IPS-15b (cell line): Measurements from ENCODE around the gene GREM2.

Source experiments
- H3K27me3 ChIP-seq: one replicate; pipeline ENCODE4 v1.6.1; 2013; ENCODE audit warnings: low read length; ENCODE audit not compliant: control insufficient read depth, insufficient read depth
- H3K36me3 ChIP-seq: one replicate; pipeline ENCODE4 v1.6.1; 2013; ENCODE audit warnings: low read length; ENCODE audit not compliant: control insufficient read depth, insufficient read depth
- H3K4me1 ChIP-seq: one replicate; pipeline ENCODE4 v1.6.1; 2013; ENCODE audit warnings: mild to moderate bottlenecking, low read length; ENCODE audit not compliant: control insufficient read depth, insufficient read depth
- H3K4me3 ChIP-seq: one replicate; pipeline ENCODE4 v1.5.1; 2013; ENCODE audit warnings: low read depth, low read length
- H3K9ac ChIP-seq: one replicate; pipeline ENCODE4 v1.6.1; 2013; ENCODE audit warnings: low read depth, mild to moderate bottlenecking, low read length
- H3K9me3 ChIP-seq: one replicate; pipeline ENCODE4 v1.6.1; 2013; ENCODE audit warnings: mild to moderate bottlenecking, low read length; ENCODE audit not compliant: control insufficient read depth, insufficient read depth

The GREM2 gene

DNA sequence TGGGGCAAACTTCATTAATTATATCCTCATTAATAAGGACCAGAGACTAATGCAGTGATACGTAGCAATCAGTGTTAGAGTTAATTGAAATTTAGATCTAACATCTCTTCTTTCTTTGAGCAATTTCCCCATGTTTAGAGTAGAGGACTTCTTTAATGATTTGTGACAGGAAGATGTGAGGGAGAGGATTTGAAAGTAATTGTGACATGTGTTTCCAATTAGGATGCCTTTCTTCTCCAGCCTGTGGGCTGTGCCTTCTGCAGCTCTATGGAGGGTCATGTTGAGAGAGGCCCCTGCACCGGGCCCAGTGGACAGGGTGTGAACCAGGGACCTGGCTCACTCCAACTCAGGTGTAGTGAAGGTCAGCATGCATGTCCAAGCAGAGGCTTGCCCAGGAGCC lies 103.0 kb downstream of the GREM2 start:
- Histone ChIP-seq H3K9ac (no peak overlapping the region), H3K27me3 (no peaks in the 10 kb centered on the region), H3K36me3 (no peaks in the 10 kb centered on the region), H3K9me3 (no peaks in the 10 kb centered on the region), H3K4me1 (no peaks in the 10 kb centered on the region), H3K4me3 (no peak overlapping the region)

- Histone ChIP-seq H3K27me3 (no peaks in the 10 kb centered on the region), H3K9ac (no peak overlapping the region), H3K9me3 (no peaks in the 10 kb centered on the region), H3K4me1 (no peaks in the 10 kb centered on the region), H3K36me3 (no peaks in the 10 kb centered on the region), H3K4me3 (no peak overlapping the region)
These were observed 103.8 kb downstream of the GREM2 start for GRCh38 chr1:240508201-240508600.

DNA sequence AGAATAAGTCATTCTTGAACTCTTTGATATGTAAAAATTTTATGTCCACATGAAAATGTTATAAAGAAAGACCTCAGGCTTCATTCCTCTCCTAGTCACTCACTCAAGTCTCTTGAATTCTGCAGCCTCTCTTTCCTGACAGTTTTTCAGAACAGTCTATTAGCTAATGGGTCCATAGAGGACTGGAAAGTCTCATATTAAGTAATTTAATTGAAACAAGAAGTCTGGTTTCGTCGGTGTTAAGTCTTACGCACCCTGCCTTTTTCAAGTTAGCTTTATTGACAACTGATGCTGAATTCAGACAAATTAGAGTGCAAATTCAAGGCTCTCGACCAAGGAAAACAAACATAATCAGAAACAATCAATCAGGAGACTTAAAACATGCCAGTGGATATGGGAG lies 105.8 kb downstream of the GREM2 start:
- H3K9me3 ChIP-seq = no peaks in the 10 kb centered on the region
- H3K9ac ChIP-seq = no peak overlapping the region
- no peaks in the 10 kb centered on the region for H3K27me3 ChIP-seq
- H3K4me1 ChIP-seq = no peaks in the 10 kb centered on the region
- no peaks in the 10 kb centered on the region for H3K36me3 ChIP-seq
- H3K4me3 ChIP-seq = no peak overlapping the region

GRCh38 chr1:240503558-240503957 lies 108.4 kb downstream of the GREM2 start:
- Histone ChIP-seq H3K9me3 (no peaks in the 10 kb centered on the region), H3K4me3 (no peak overlapping the region), H3K27me3 (no peaks in the 10 kb centered on the region), H3K9ac (no peak overlapping the region), H3K4me1 (no peaks in the 10 kb centered on the region), H3K36me3 (no peaks in the 10 kb centered on the region)

- H3K9ac ChIP-seq = no peak overlapping the region
- no peak overlapping the region for H3K4me3 ChIP-seq
These were observed 108.9 kb downstream of the GREM2 start for GRCh38 chr1:240503036-240503435.

DNA sequence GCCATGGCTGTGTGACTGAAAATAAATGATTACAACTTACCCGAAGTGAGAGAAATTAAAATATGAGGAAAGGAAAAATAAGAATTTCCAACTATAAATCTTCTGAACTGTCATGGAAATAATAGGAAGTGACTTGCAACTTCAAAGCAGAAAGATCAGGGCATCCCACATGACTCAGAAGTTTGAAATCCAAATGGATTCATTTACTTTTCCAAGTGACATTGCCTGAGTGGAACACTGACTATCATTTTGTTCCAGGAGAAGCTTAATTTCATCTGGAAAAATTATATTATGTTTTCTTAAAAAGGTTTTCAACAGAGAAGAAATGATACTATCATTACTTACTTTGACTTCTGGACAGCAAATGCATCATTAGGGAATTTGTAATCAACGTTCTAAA lies 110.8 kb downstream of the GREM2 start:
- Histone ChIP-seq H3K9me3 (no peaks in the 10 kb centered on the region), H3K4me3 (no peak overlapping the region), H3K4me1 (no peaks in the 10 kb centered on the region), H3K36me3 (no peaks in the 10 kb centered on the region), H3K9ac (no peak overlapping the region), H3K27me3 (no peaks in the 10 kb centered on the region)

More at GRCh38 chr1:240503036-240503435, 108.9 kb downstream of the GREM2 start:
- Histone ChIP-seq H3K9me3 (no peaks in the 10 kb centered on the region), H3K27me3 (no peaks in the 10 kb centered on the region), H3K4me1 (no peaks in the 10 kb centered on the region), H3K36me3 (no peaks in the 10 kb centered on the region)

DNA sequence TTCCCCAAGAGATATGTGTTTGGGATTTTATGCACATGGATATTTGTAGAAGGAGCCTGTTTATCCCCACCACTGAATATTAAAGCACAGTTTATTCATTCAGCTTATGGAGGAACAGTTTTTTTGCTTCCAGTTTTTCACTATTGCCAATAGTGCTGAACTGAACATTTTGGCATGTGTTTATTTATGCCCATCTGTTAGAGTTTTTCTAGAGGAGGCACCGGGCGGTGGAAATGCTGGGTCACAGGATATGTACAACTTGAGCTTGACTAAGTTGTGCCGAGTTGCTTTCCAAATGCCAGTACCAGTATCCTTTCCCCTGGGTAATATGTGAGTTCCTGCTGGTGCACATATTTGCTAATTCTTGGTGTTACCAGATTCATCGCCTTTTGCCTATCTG lies 111.3 kb downstream of the GREM2 start:
- Histone ChIP-seq H3K9ac (no peak overlapping the region), H3K4me1 (no peaks in the 10 kb centered on the region), H3K27me3 (no peaks in the 10 kb centered on the region), H3K36me3 (no peaks in the 10 kb centered on the region), H3K4me3 (no peak overlapping the region), H3K9me3 (no peaks in the 10 kb centered on the region)

DNA sequence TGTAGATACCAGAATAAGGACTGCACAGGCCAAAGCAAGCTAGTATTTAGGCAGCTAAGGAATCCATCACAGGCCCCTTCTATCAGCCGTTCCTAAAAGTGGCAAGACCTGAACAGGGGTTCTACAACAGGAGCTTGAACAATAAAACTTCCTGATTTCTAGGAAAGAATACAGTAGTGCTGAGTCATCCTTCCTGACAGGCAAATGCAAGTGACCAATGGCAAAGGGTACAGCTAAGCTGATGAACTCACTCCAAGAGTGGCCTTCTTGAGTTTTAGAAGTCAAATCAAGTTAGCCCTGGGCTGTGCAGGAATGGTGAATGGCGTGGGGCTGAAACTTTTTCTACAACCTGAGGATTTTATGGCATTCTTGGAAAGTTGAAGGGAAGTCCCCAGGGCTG lies 112.9 kb downstream of the GREM2 start:
- H3K36me3 ChIP-seq = no peaks in the 10 kb centered on the region
- no peaks in the 10 kb centered on the region for H3K9me3 ChIP-seq
- no peaks in the 10 kb centered on the region for H3K4me1 ChIP-seq
- H3K27me3 ChIP-seq = peaks cover 2% of the 10 kb centered on the region
- H3K4me3 ChIP-seq = no peak overlapping the region
- no peak overlapping the region for H3K9ac ChIP-seq

DNA sequence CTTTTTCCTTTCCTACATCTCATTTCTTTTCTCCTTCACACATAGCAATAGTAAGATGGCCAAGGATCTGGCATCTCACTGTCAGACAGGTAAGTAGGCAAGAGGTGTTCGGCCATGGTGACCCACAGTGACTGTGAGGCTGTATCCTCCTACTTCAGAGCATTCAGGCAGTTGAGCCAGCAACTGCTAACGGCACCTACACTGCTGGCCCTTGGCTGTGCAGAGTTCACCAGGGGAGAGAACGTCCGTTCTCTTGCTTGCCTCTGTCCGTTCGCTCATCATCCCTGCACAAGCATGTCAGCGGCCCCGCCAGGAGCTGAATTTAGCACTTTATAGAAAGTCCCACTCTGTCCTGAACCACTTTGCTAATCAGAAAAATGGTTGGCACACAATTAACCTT lies 113.6 kb downstream of the GREM2 start:
- H3K36me3 ChIP-seq = no peaks in the 10 kb centered on the region
- H3K4me3 ChIP-seq = no peak overlapping the region

DNA sequence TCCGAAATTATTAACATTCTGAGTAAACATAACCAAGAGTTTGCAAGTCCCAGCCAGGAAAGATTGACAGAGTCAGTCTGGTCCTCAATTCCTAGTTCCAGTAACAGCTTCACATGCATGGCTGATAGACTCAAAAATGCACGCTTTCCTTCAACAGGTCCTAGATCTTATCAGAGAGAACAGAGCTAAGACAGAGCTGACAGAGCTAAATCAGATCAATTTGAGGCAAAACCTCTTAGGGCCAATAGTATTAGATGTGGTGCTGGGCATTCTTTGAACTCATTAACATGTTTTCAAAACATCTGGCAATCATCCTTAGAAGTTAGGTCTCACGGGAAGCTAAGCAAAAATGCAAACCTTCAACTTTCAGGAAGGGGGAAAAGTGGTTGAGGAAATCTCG lies 114.0 kb downstream of the GREM2 start:
- Histone ChIP-seq H3K36me3 (no peaks in the 10 kb centered on the region), H3K9ac (no peak overlapping the region), H3K27me3 (peaks cover 9% of the 10 kb centered on the region), H3K9me3 (no peaks in the 10 kb centered on the region), H3K4me3 (no peak overlapping the region), H3K4me1 (no peaks in the 10 kb centered on the region)

More for the DNA sequence above, 113.6 kb downstream of the GREM2 start:
- peaks cover 8% of the 10 kb centered on the region for H3K27me3 ChIP-seq
- H3K9ac ChIP-seq = no peak overlapping the region
- no peaks in the 10 kb centered on the region for H3K9me3 ChIP-seq
- no peaks in the 10 kb centered on the region for H3K4me1 ChIP-seq

DNA sequence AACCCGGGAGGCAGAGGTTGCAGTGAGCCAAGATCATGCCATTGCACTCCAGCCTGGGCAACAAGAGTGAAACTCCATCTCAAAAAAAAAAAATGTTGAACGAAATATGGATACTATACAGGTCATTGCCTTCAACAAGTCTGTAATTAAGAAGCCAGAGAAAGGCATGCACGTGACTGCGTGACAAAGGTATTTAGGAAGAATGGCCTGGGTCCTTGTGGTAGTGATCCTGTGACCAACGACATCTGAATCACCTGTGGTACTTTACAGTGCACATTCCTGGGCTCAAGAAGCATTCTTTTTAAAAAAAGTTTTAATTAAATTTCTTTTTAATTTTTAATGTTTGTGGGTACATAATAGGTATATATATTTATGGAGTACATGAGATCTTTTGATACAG lies 115.0 kb downstream of the GREM2 start:
- peaks cover 16% of the 10 kb centered on the region for H3K27me3 ChIP-seq
- H3K36me3 ChIP-seq = no peaks in the 10 kb centered on the region
- no peak overlapping the region for H3K9ac ChIP-seq
- no peaks in the 10 kb centered on the region for H3K4me1 ChIP-seq
- no peaks in the 10 kb centered on the region for H3K9me3 ChIP-seq
- no peak overlapping the region for H3K4me3 ChIP-seq

- Histone ChIP-seq H3K27me3 (peaks cover 16% of the 10 kb centered on the region), H3K9me3 (no peaks in the 10 kb centered on the region), H3K4me3 (no peak overlapping the region), H3K4me1 (no peaks in the 10 kb centered on the region), H3K9ac (no peak overlapping the region), H3K36me3 (no peaks in the 10 kb centered on the region)
These were observed 115.6 kb downstream of the GREM2 start for GRCh38 chr1:240496356-240496755.

DNA sequence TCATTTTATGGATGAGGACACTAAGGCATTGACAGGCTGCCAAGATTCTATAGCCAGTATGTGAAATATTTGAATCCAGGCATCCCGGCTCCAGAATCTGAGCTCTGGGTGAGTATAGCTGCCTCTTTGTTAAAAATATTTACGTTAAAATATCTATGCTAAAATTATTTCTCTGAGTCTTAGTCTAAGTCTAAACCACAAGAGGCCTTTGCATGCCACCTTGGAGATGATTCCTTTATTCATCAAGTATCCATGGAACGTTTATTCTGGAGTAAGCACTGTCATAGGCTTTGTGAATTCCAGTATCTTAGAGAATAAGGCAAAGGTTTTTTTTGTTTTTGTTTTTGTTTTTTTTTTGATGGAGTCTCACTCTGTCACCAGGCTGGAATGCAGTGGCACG lies 116.4 kb downstream of the GREM2 start:
- no peak overlapping the region for H3K4me3 ChIP-seq
- peaks cover 20% of the 10 kb centered on the region for H3K27me3 ChIP-seq
- H3K4me1 ChIP-seq = no peaks in the 10 kb centered on the region
- H3K9ac ChIP-seq = no peak overlapping the region
- H3K9me3 ChIP-seq = no peaks in the 10 kb centered on the region
- H3K36me3 ChIP-seq = no peaks in the 10 kb centered on the region
